ENCODE data around the gene AP5Z1. TPM values are rescaled to one million over a fixed set of nuclear protein-coding genes. Genes with fewer than 3 reads are reported as not detected.
"Not testable (repeated sequence)": the region's sequence is repeated elsewhere in the genome, so short reads cannot be mapped to it uniquely, and the experiment has no call there.

The AP5Z1 gene
- total RNA-seq, 2 experiments from 2014 or later = 61.1 to 71.3 TPM

DNA sequence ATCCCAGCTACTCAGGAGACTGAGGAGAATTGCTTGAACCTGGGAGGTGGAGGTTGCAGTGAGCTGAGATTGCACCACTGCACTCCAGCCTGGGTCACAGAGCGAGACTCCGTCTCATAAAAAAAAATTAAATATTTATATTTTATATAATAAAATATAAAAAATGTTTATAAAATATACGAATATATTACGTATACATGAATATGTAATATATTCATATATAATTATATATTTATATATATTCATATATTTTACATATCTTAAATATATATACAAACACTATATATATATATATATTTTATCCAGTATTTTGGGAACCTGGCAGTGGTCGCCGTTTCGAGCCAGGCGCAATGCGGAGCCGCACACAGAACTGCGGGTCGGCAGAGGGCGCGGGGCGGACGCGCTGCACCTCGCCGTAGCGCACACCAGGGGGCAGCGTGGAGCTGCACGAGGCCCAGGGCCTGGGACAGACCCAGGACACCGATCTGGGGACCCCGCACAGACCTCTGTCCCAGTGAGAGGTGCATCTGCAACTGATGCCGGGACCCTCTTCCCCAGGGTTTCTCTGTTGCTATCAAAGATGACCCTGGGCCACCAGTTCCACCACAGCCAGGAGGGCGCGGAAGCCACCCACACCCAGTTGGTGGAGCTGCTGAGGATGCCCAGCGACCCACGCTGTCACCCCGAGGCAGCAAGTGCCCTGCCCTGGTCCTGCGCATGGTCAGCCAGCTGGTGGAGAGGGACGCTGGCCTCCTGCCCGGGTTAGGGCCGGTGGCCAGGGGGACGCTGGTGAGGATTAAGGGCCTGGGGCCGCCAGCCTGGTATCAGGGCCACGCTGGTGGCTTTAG, 22.7 kb downstream of the AP5Z1 start:
- Mint-ChIP-seq H3K36me3 (ENCODE audit: low read depth) (peaks cover 6% of the 10 kb centered on the region), H3K27me3 (no peaks in the 10 kb centered on the region), H3K9me3 (no peaks in the 10 kb centered on the region), H3K4me3 (no peak overlapping the region), H3K27ac (no peak overlapping the region), H3K4me1 (peaks cover 8% of the 10 kb centered on the region)
- ChIA-PET POLR2A (interaction anchor here (1.0 kb wide), 1 partner anchor 287 kb away, joined by 7 read pairs; no protein-coding TSS in a partner anchor), CTCF (interaction anchor here (0.7 to 2.4 kb wide), 7 partner anchors 9 to 288 kb away, joined by 3 to 12 read pairs (median 4); partner anchors contain the start of gene AP5Z1)
- peak; percentile 55 for DNase-seq

DNA sequence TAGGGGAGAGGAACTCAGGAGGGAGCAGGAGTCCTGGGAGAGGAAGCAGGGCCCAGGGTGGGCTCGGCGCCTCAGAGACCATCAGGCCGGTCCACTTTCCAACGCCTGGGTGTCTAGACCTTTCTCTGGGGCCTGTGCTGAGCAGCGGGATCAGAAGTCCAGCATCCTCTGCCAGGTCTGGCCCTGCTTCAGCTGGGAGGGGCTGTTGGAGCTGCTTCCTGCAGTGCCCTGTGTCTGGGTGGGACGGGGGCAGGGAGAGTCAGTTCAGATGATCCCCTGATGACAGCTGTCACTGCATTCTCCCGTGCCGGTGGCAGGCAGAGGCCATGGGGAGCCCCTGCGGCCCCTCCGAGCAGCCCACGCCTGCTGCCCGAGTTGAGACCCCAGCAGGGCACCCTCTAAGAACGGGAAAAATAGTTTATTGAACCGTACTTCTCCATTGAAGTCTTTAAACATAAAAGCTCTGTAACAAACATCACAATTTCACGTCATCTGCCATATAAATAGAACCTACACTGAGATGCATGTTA, 23.3 kb downstream of the AP5Z1 start:
- no peak for DNase-seq
- CTCF ChIA-PET = interaction anchor here (0.7 to 2.4 kb wide), 6 partner anchors 9 to 287 kb away, joined by 3 to 12 read pairs (median 4); partner anchors contain the start of gene AP5Z1
- Mint-ChIP-seq H3K36me3 (ENCODE audit: low read depth) (peaks cover 6% of the 10 kb centered on the region), H3K4me3 (no peak overlapping the region), H3K9me3 (no peaks in the 10 kb centered on the region), H3K4me1 (peaks cover 6% of the 10 kb centered on the region), H3K27me3 (no peaks in the 10 kb centered on the region), H3K27ac (no peak overlapping the region)
- POLR2A ChIA-PET = interaction anchor here (1.0 kb wide), 1 partner anchor 287 kb away, joined by 7 read pairs; no protein-coding TSS in a partner anchor

DNA sequence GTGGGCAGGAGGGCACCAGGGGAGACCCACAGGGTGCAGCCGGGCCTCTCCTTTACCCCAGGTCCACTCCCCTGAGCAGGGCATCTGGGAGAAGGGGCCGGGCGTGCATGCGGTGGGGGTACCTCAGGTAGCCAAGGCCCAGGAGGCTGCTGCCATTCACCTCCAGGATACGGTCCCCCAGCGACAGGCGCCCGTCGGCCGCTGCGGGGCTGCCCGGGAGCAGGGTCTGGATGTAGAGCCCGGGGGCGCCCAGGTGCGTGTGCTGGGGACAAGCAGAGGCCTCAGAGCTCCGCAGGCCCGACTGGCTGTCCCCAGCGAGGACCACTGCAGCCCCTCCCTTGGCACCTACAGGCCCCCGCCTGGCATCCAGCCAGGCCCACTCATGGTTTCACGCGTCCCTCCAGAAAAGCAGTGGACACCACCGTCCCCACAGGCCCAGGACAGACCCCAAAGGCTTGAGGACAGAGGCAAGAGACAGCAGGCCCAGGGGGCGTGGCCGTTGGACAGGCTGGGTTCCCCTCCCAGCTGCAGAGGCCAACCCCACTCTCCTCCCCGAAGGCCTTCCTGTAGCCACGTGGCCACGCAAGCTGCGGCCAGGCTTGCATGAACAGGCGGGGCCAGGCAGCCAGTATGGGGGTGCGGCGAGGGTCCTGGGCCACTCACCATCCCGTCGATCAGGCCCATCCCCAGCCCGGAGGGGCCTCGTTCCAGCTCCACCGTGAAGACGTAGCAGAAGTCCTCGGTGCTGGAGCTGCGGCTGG, 24.3 kb downstream of the AP5Z1 start:
- ChIA-PET CTCF (interaction anchor here (0.6 kb wide), 1 partner anchor 1417 kb away, joined by 4 read pairs; no protein-coding TSS in a partner anchor), POLR2A (no interaction called here)
- no peak overlapping the region for H3K4me3 Mint-ChIP-seq
- no peaks in the 10 kb centered on the region for H3K4me1 Mint-ChIP-seq
- no peaks in the 10 kb centered on the region for H3K27me3 Mint-ChIP-seq
- H3K36me3 Mint-ChIP-seq (ENCODE audit: low read depth) = no peaks in the 10 kb centered on the region
- no peak for DNase-seq
- H3K27ac Mint-ChIP-seq = no peak overlapping the region
- H3K9me3 Mint-ChIP-seq = no peaks in the 10 kb centered on the region

DNA sequence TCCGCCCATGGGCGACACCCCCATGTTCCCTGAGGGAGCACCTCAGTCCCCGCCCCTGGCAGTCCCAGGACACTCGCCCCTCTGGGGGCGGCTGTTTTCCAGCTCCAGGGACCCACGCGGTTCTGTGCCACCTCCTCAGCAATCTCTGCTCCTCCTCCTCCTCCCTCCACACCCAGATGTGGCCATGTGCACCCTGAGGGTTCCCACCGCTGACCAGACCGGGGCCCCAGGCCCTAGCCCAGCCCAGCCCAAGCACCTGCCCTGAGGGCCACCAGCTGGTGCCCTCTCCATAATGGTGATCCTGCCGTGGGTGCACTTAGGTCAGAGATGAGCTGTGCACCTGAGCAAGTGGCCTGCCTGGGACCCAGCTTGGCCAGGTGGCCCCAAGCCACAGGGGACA, 25.1 kb downstream of the AP5Z1 start:
- no peak for DNase-seq
- Mint-ChIP-seq H3K9me3 (no peaks in the 10 kb centered on the region), H3K27me3 (no peaks in the 10 kb centered on the region), H3K27ac (no peak overlapping the region), H3K4me3 (no peak overlapping the region), H3K36me3 (ENCODE audit: low read depth) (no peaks in the 10 kb centered on the region), H3K4me1 (no peaks in the 10 kb centered on the region)
- ChIA-PET CTCF (interaction anchor here (0.6 to 1.4 kb wide), 2 partner anchors 15 to 1416 kb away, joined by 3 to 4 read pairs; no protein-coding TSS in a partner anchor), POLR2A (no interaction called here)

DNA sequence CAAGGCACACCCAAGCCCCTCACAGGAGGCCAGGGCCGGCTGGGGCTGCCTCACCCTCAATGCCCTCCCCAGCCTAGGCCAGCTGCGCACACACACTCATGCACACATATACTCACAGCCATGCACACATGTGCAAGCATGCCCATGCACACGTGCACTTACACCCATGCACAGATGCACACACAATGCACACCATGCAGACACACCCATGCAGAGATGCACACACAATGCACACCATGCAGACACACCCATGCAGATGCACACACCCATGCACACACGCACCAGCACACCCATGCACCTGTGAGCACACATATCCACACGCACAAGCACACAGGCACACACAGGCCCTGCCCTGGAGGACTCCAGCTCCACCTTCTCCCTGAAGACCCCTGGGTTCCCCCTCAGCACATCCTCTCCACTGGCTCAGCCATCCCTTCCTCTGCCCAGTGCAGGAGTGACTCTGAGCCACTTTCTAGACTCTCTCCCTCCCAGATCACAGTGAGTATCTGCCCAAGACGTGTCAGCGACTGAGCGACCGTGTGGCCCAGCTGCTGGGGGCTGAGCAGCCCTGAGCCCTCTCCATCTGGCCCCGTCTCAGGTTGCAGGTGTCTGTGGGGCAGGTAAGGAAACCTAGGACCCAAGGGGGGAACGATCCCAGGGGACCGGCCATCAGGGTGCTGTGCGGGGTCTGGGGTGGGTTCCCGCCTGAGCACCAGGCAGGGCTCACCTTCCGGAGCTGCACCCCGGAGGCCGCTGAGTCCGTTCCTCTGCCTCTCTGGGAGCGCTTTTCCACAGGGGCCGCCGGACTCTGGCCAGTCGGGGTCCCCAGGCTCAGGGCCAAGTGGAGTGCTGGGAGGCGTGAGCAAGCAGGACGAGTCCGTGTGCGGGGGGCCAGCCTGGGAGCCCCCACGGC, 25.8 kb downstream of the AP5Z1 start:
- Mint-ChIP-seq H3K36me3 (ENCODE audit: low read depth) (no peaks in the 10 kb centered on the region), H3K9me3 (no peaks in the 10 kb centered on the region), H3K4me1 (no peaks in the 10 kb centered on the region), H3K27me3 (no peaks in the 10 kb centered on the region), H3K4me3 (no peak overlapping the region), H3K27ac (no peak overlapping the region)
- CTCF ChIA-PET = interaction anchor here (0.6 to 1.4 kb wide), 3 partner anchors 16 to 284 kb away, joined by 3 to 4 read pairs (median 4); no protein-coding TSS in a partner anchor
- POLR2A ChIA-PET = no interaction called here
- DNase-seq = no peak

DNA sequence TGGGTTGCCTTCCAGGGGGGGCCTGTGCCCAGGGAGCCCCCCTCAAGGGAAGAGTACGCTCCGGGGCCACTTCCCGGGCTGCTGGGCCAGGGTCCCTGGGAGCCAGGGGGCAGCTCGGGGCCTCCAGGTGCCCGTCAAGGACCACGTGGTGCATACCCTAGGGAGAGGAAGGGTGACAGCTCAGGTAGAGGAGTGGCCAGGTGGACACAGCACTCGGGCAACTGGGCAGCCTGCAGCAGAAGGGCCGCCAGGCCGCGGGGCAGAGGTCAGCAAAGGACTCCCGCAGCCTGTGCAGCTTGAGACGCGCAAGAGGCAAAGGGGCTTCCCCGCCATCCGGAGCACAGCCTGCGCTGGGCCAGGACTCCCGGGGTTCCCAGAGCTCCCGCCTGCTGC, 26.4 kb downstream of the AP5Z1 start:
- Mint-ChIP-seq H3K36me3 (ENCODE audit: low read depth) (no peaks in the 10 kb centered on the region), H3K4me1 (no peaks in the 10 kb centered on the region), H3K27me3 (peaks cover 5% of the 10 kb centered on the region), H3K4me3 (no peak overlapping the region), H3K27ac (no peak overlapping the region), H3K9me3 (no peaks in the 10 kb centered on the region)
- ChIA-PET POLR2A (no interaction called here), CTCF (interaction anchor here (0.6 to 1.4 kb wide), 3 partner anchors 17 to 283 kb away, joined by 3 to 4 read pairs (median 4); no protein-coding TSS in a partner anchor)
- no peak for DNase-seq

DNA sequence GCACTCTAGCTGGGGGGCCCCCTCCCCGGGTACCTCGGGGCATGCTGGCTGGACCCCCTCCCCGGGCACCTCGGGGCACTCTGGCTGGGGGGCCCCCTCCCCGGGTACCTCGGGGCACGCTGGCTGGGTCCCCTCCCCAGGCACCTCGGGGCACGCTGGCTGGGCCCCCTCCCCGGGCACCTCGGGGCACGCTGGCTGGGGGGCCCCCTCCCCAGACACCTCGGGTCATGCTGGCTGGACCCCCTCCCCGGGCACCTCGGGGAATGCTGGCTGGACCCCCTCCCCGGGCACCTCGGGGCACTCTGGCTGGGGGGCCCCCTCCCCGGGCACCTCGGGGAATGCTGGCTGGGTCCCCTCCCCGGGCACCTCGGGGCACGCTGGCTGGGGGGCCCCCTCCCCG, 27.2 kb downstream of the AP5Z1 start:
- not testable (repeated sequence) for H3K27me3 Mint-ChIP-seq

DNA sequence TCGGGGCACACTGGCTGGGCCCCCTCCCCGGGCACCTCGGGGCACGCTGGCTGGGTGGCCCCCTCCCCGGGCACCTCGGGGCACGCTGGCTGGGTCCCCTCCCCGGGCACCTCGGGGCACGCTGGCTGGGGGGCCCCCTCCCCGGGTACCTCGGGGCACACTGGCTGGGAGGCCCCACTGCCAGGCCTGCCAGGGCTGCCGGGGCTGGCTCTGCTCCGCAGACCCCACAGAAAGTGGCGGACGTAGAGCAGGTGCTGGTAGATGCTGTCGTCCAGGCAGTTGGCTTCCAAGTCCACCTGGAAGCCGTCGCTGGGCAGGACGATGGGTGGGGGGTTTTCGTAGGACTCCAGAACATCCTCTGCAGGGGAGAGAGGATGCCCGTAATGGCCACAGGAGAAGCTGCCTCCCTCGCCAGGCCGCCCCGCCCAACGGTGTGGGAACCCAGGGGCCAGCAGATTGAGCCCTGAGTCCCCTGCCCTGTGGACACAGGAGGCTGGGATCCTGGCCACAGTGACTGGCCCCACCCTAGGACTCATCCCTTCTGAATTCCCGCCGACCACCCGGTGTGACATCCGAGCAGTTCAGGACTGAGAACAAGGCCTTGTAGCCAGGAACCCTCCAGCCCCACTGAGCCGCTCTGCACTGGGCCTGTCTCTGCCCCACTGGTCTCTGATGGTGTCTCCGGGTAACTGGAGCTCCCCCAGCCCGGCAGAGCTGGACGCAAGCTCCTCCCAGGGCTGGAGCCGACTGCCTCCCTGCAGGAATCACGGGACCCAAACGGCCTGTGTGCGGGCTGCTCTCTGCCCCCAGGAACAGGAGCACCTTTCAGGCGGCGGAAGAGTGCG, 28.2 kb downstream of the AP5Z1 start:
- DNase-seq = no peak
- Mint-ChIP-seq H3K27ac (no peak overlapping the region), H3K4me1 (no peaks in the 10 kb centered on the region), H3K4me3 (no peak overlapping the region), H3K36me3 (ENCODE audit: low read depth) (no peaks in the 10 kb centered on the region), H3K27me3 (peaks cover 16% of the 10 kb centered on the region), H3K9me3 (no peaks in the 10 kb centered on the region)
- CTCF ChIA-PET = no interaction called here
- POLR2A ChIA-PET = no interaction called here

More for the DNA sequence above, 27.2 kb downstream of the AP5Z1 start:
- DNase-seq; H3K9me3 Mint-ChIP-seq; H3K27ac Mint-ChIP-seq; POLR2A ChIA-PET; H3K4me1 Mint-ChIP-seq; H3K36me3 Mint-ChIP-seq (ENCODE audit: low read depth); CTCF ChIA-PET; H3K4me3 Mint-ChIP-seq: not testable (repeated sequence)

DNA sequence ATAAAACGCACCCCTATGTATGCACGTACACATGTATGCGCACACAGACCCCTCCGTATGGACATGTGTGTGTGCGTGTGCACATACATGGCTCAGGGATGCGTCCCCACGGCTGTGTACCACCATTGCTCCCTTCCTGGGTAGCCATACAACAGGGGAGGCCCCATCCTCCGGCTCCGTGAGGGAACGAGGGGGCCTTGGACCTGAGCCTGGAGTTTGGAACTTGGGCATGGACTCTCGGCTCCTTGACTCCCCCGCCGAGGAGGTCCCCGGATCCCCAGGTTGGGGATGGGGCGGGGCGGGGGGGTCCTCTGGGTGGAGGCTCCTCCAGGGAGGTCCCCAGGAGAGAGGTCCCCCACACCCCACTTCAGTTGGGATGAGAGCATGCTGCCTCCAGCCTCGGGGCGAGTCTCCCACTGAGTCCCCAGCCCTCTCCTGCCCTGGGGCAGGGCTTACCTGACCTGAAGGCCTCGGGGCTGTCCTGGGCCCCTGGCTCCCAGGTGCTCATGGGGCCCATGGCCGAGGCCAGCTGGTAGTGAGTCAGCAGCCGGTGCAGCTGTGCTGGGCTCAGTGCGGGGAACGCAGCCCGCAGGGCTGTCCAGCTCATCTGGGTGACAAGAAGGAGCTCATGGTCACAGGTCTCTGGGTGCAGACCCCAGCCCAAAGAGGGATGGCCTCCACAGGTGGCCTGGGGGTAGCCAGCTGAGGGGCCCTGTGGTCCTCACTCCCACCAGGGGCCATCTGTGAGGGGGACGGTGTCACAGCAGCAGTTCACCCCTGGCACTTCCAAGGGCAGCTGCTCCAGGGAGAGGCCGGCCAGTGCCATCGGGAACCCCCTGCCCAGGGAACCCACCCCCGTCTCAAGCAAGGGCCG, 29.9 kb downstream of the AP5Z1 start:
- H3K27me3 Mint-ChIP-seq = peaks cover 21% of the 10 kb centered on the region
- H3K9me3 Mint-ChIP-seq = no peaks in the 10 kb centered on the region
- CTCF ChIA-PET = interaction anchor here (0.5 to 2.0 kb wide), 2 partner anchors 13 to 34 kb away, joined by 3 to 4 read pairs; no protein-coding TSS in a partner anchor
- H3K4me3 Mint-ChIP-seq = no peak overlapping the region
- POLR2A ChIA-PET = interaction anchor here (0.6 kb wide), 1 partner anchor 601 kb away, joined by 3 read pairs; no protein-coding TSS in a partner anchor
- no peak overlapping the region for H3K27ac Mint-ChIP-seq
- DNase-seq = no peak
- peaks cover 3% of the 10 kb centered on the region for H3K4me1 Mint-ChIP-seq
- H3K36me3 Mint-ChIP-seq (ENCODE audit: low read depth) = no peaks in the 10 kb centered on the region

DNA sequence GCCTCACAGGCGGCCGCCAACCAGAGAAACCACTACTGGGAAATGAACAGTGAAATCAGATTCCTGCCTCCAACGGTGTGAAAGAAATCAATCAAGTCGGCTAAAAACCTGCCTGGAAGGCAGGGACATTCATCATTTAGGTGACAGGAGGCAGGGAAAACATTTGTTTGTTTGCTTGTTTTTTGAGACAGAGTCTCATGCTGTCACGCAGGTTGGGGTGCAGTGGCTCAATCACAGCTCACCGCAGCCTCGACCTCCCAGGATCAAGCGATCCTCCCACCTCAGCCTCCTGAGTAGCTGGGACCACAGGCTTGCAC, 30.5 kb downstream of the AP5Z1 start:
- Mint-ChIP-seq H3K36me3 (ENCODE audit: low read depth) (no peaks in the 10 kb centered on the region), H3K4me3 (no peak overlapping the region), H3K9me3 (no peaks in the 10 kb centered on the region), H3K27me3 (peaks cover 22% of the 10 kb centered on the region), H3K27ac (no peak overlapping the region), H3K4me1 (peaks cover 3% of the 10 kb centered on the region)
- no peak for DNase-seq
- ChIA-PET CTCF (interaction anchor here (0.5 to 2.0 kb wide), 3 partner anchors 13 to 279 kb away, joined by 3 to 4 read pairs (median 3); no protein-coding TSS in a partner anchor), POLR2A (interaction anchor here (0.6 kb wide), 1 partner anchor 602 kb away, joined by 3 read pairs; no protein-coding TSS in a partner anchor)
